Large intestine (tissue), 3 donors: ENCODE results near the gene TSPEAR. TPM values are rescaled to one million over a fixed set of nuclear protein-coding genes. Genes with fewer than 3 reads are reported as not detected.

Source experiments
- DNase-seq, 2 donors: peaks; one replicate each; pipeline versions ENCODE4 v3.0.0 to v3.0.0-alpha.2; 2013
- H3K27ac ChIP-seq: one replicate; pipeline ENCODE4 v1.5.1; 2013; ENCODE audit warnings: low read length
- H3K27me3 ChIP-seq: 2 replicates; pipeline ENCODE4 v1.6.1; 2013; ENCODE audit warnings: low read length; ENCODE audit not compliant: control insufficient read depth, insufficient read depth
- H3K36me3 ChIP-seq: 2 replicates; pipeline ENCODE4 v1.6.1; 2013; ENCODE audit warnings: low read length; ENCODE audit not compliant: control insufficient read depth, insufficient read depth
- H3K4me1 ChIP-seq: one replicate; pipeline ENCODE4 v1.6.1; 2013; ENCODE audit warnings: low read length; ENCODE audit not compliant: control insufficient read depth, insufficient read depth
- H3K4me3 ChIP-seq: one replicate; pipeline ENCODE4 v1.5.1; 2013; ENCODE audit warnings: low read length
- H3K9me3 ChIP-seq: one replicate; pipeline ENCODE4 v1.6.1; 2013; ENCODE audit warnings: mild to moderate bottlenecking, low read depth, low read length, moderate library complexity; ENCODE audit not compliant: control insufficient read depth
- WGBS: methylation state at CpG from one replicate; pipeline ENCODE4 v1.1.5; 2013; ENCODE audit warnings: low lambda C conversion rate; ENCODE audit not compliant: insufficient coverage; 5-methylcytosine and 5-hydroxymethylcytosine counted together
- polyA plus RNA-seq: library from polyadenylated mRNA; unstranded; fragments of 120-200 nt; gene quantifications from one replicate; pipeline ENCODE4 v1.2.1, GENCODE V29; 2013

The TSPEAR gene
- polyA plus RNA-seq, 1 donor = 0.55 TPM

DNA sequence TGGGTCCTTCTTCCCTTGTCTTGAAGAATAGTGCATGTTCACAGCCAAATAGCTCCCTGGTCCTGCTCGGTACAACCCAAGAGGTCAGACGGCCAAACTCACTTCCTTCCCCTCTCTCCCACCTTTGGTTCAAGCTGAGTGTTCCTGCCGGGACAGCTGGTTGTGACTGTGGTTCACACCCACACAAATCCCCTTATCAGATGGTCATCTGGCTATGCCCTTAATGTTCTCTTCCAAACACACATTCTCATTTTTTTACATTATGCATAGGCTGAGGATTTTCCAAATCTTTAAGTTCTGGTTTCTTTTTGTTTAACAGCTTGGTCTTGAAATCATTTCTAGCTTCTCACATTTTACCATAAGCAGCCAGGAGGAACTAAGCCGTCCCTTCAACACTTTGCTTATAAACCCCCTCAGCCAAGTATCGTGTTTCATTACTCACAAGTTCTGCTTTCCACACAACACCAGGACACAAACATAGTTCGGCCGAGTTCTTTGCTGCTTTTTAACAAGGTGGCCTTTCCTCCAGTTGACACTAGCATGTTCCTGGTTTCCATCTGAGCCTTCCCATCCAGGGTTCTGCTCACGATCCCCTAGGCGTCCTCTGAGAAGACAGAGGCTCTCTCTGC, 19.7 kb upstream of the TSPEAR start:
- no peak for DNase-seq
- Histone ChIP-seq H3K4me1 (no peaks in the 10 kb centered on the region), H3K4me3 (no peak overlapping the region), H3K9me3 (peaks cover 10% of the 10 kb centered on the region), H3K36me3 (no peaks in the 10 kb centered on the region), H3K27me3 (peaks cover 11% of the 10 kb centered on the region), H3K27ac (no peak overlapping the region)
- WGBS = 72% methylated on average over 2 of the region's 9 CpGs

- H3K36me3 ChIP-seq = no peaks in the 10 kb centered on the region
- H3K4me1 ChIP-seq = no peaks in the 10 kb centered on the region
- WGBS = no CpG with 5 or more reads among the region's 7 CpGs
- H3K4me3 ChIP-seq = no peak overlapping the region
- H3K27me3 ChIP-seq = peaks cover 15% of the 10 kb centered on the region
- no peak for DNase-seq
- H3K9me3 ChIP-seq = peaks cover 6% of the 10 kb centered on the region
- H3K27ac ChIP-seq = no peak overlapping the region
Observed at GRCh38 chr21:44730028-44730395, 18.6 kb upstream of the TSPEAR start.

DNA sequence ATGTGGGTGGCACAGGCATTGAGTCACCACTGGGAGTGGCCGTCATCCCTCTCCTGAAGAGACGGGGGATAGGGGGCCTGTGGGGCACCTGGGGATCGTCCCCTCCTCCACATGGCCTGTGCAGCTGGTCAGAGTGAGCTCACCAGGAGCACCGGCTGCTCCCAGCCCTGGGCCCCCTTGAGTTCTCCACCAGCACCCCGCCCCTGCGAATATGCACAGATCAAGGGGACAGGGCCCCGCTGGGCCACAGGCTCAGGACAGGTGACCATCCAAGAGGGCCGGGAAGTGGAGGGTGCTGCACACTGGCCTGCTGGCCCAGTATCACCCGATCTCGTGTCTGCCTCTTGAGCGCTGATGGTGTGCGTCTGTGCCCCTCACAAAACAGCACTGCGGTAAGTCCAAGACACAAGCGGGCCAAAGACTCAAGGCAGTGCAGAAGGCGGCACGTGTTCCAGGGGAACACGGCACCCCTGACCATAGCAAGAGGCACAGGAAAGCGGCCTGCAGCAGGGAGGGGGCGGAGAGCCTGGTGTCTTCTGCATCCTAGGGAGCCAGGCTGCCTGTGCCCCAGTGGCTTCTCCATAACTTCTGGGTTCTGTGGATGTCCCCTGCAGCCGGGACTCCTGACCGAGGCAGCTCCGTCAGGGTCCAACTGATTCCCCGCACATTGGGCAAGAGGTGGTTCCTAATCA, 18.1 kb upstream of the TSPEAR start:
- DNase-seq = no peak
- Histone ChIP-seq H3K36me3 (no peaks in the 10 kb centered on the region), H3K27ac (no peak overlapping the region), H3K27me3 (peaks cover 18% of the 10 kb centered on the region), H3K4me3 (no peak overlapping the region), H3K4me1 (no peaks in the 10 kb centered on the region), H3K9me3 (peaks cover 3% of the 10 kb centered on the region)
- WGBS = no CpG with 5 or more reads among the region's 23 CpGs

DNA sequence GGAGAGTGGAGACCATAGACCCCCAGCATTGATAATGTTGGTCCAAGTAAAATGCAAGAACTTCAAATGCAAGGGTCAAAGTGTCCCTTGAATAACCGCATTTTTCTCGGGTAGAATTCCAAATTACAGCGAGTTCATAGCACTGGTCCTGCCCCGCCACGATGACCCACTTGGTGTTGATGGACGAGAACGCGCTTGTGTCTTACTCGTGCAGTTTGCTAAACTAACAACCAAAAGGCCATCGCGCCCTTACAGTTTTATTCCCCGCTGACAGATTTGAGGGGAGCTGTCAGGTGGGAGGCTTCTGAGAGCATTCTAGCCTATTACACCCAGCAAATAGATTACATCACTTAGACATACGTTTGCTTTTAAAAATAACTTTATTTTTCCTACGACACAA, 17.3 kb upstream of the TSPEAR start:
- no peaks in the 10 kb centered on the region for H3K36me3 ChIP-seq
- no CpG with 5 or more reads among the region's 14 CpGs for WGBS
- no peak for DNase-seq
- no peak overlapping the region for H3K27ac ChIP-seq
- H3K9me3 ChIP-seq = peaks cover 3% of the 10 kb centered on the region
- peaks cover 23% of the 10 kb centered on the region for H3K27me3 ChIP-seq
- no peak overlapping the region for H3K4me3 ChIP-seq
- no peaks in the 10 kb centered on the region for H3K4me1 ChIP-seq

- DNase-seq = no peak
- no CpG with 5 or more reads among the region's 9 CpGs for WGBS
- Histone ChIP-seq H3K27ac (no peak overlapping the region), H3K36me3 (no peaks in the 10 kb centered on the region), H3K4me1 (no peaks in the 10 kb centered on the region), H3K4me3 (no peak overlapping the region), H3K27me3 (peaks cover 33% of the 10 kb centered on the region), H3K9me3 (peaks cover 3% of the 10 kb centered on the region)
Observed at GRCh38 chr21:44727757-44728156, 16.4 kb upstream of the TSPEAR start.

GRCh38 chr21:44727321-44727720, 15.9 kb upstream of the TSPEAR start:
- H3K4me3 ChIP-seq = no peak overlapping the region
- H3K27ac ChIP-seq = no peak overlapping the region
- peaks cover 2% of the 10 kb centered on the region for H3K9me3 ChIP-seq
- WGBS = no CpG with 5 or more reads among the region's 8 CpGs
- no peak for DNase-seq
- H3K27me3 ChIP-seq = peaks cover 37% of the 10 kb centered on the region
- no peaks in the 10 kb centered on the region for H3K36me3 ChIP-seq
- H3K4me1 ChIP-seq = no peaks in the 10 kb centered on the region

- peaks cover 37% of the 10 kb centered on the region for H3K27me3 ChIP-seq
- no peak overlapping the region for H3K4me3 ChIP-seq
- no peak overlapping the region for H3K27ac ChIP-seq
- no CpG with 5 or more reads among the region's 6 CpGs for WGBS
- no peaks in the 10 kb centered on the region for H3K4me1 ChIP-seq
- H3K9me3 ChIP-seq = no peaks in the 10 kb centered on the region
- no peaks in the 10 kb centered on the region for H3K36me3 ChIP-seq
- DNase-seq = no peak
Observed at GRCh38 chr21:44726826-44727225, 15.5 kb upstream of the TSPEAR start.

DNA sequence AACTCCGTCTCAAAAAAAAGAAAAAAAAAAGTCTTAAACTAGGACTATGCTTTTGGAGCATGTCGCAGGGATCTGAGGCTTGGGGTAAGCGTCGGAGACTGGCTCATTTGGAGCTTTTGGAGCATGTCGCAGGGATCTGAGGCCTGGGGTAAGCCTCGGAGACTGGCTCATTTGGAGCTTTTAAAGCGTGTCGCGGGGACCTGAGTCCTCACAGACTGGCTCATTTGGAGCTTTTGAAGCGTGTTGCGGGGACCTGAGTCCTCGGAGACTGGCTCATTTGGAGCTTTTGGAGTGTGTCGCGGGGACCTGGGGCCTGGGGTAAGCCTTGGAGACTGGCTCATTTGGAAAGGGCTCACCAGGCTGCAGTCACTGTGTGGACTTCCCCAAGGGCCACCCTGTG, 13.6 kb upstream of the TSPEAR start:
- 100% methylated on average over 3 of the region's 14 CpGs for WGBS
- DNase-seq = no peak
- peaks cover 42% of the 10 kb centered on the region for H3K27me3 ChIP-seq

GRCh38 chr21:44724196-44724595, 12.8 kb upstream of the TSPEAR start:
- H3K36me3 ChIP-seq = no peaks in the 10 kb centered on the region
- H3K9me3 ChIP-seq = no peaks in the 10 kb centered on the region
- 100% methylated on average over 1 of the region's 7 CpGs for WGBS
- no peaks in the 10 kb centered on the region for H3K4me1 ChIP-seq
- H3K4me3 ChIP-seq = no peak overlapping the region
- no peak for DNase-seq
- no peak overlapping the region for H3K27ac ChIP-seq
- H3K27me3 ChIP-seq = peaks cover 42% of the 10 kb centered on the region

More for the DNA sequence above, 13.6 kb upstream of the TSPEAR start:
- Histone ChIP-seq H3K4me3 (no peak overlapping the region), H3K36me3 (no peaks in the 10 kb centered on the region), H3K4me1 (no peaks in the 10 kb centered on the region), H3K27ac (no peak overlapping the region), H3K9me3 (no peaks in the 10 kb centered on the region)

- H3K36me3 ChIP-seq = no peaks in the 10 kb centered on the region
- H3K4me3 ChIP-seq = no peak overlapping the region
- no peak overlapping the region for H3K27ac ChIP-seq
- H3K9me3 ChIP-seq = no peaks in the 10 kb centered on the region
- no peaks in the 10 kb centered on the region for H3K4me1 ChIP-seq
- peak in 1 of 2 donors; percentile 6 for DNase-seq
- WGBS = no CpG with 5 or more reads among the region's 61 CpGs
- H3K27me3 ChIP-seq = peaks cover 48% of the 10 kb centered on the region
Observed at GRCh38 chr21:44723177-44724131, 12.1 kb upstream of the TSPEAR start.
